Lung (tissue), 12 donors: ENCODE measurements around the gene PRSS2. TPM values are rescaled to one million over a fixed set of nuclear protein-coding genes. Genes with fewer than 3 reads are reported as not detected.
"Not testable (repeated sequence)": the region's sequence is repeated elsewhere in the genome, so short reads cannot be mapped to it uniquely, and the experiment has no call there.

Source experiments
- ATAC-seq: fragments of 200-7000 bp; cut with Tn5 transposase; one replicate; pipeline ENCODE4 v1.9.1; 2020; ENCODE audit warnings: moderate number of reproducible peaks; ENCODE audit not compliant: insufficient read depth, low FRiP score
- DNase-seq, 3 donors: peaks; one replicate each; pipeline ENCODE4 v3.0.0-alpha.2; 2013 to 2017
- H3K27ac ChIP-seq, 2 donors: one replicate each; pipeline ENCODE4 v1.5.1; 2013; ENCODE audit warnings: mild to moderate bottlenecking in 2 of 2, moderate library complexity in 2 of 2, control low read depth in 1 of 2, inconsistent platforms in 1 of 2, low read depth in 1 of 2, low read length in 1 of 2
- H3K27me3 ChIP-seq, 3 donors: one replicate each; pipeline ENCODE4 v1.5.1; 2013; ENCODE audit warnings: low read length in 2 of 3; ENCODE audit not compliant: control insufficient read depth in 3 of 3, insufficient read depth in 3 of 3
- H3K36me3 ChIP-seq, 4 donors: one replicate each; pipeline ENCODE4 v1.5.1; 2013; ENCODE audit warnings: low read length in 4 of 4, mild to moderate bottlenecking in 1 of 4, moderate library complexity in 1 of 4; ENCODE audit not compliant: control insufficient read depth in 4 of 4, insufficient read depth in 4 of 4
- H3K4me1 ChIP-seq, 5 donors: one replicate each; pipeline ENCODE4 v1.5.1; 2013; ENCODE audit warnings: low read length in 5 of 5, mild to moderate bottlenecking in 2 of 5, moderate library complexity in 1 of 5; ENCODE audit not compliant: control insufficient read depth in 5 of 5, insufficient read depth in 5 of 5
- H3K4me3 ChIP-seq: one replicate; pipeline ENCODE4 v1.5.1; 2013; ENCODE audit warnings: mild to moderate bottlenecking, control low read depth, moderate library complexity
- H3K9ac ChIP-seq, 2 donors: one replicate each; pipeline ENCODE4 v1.5.1; 2013; ENCODE audit warnings: low read length in 2 of 2, control low read depth in 1 of 2; ENCODE audit not compliant: insufficient read depth in 1 of 2
- H3K9me3 ChIP-seq, 4 donors: one replicate each; pipeline ENCODE4 v1.5.1; 2013; ENCODE audit warnings: low read length in 3 of 4, mild to moderate bottlenecking in 1 of 4, moderate library complexity in 1 of 4; ENCODE audit not compliant: control insufficient read depth in 4 of 4, insufficient read depth in 3 of 4
- WGBS, 2 donors: extraction: QIAGEN DNeasy Blood & Tissue Kit; methylation state at CpG; one replicate each; pipeline ENCODE4 v1.1.7; 2013; 5-methylcytosine and 5-hydroxymethylcytosine counted together
- polyA plus RNA-seq, 2 donors: library from polyadenylated mRNA; stranded (reverse); fragments of 200-250 nt; gene quantifications; one replicate each; pipeline ENCODE4 v1.2.1, GENCODE V29; 2013
- total RNA-seq, 2 donors: library from RNA; depleted of rRNA in 1 of 2; stranded (reverse); fragments of >200 nt in 1 of 2; gene quantifications; one replicate each; pipeline ENCODE4 v1.2.1, GENCODE V29; 2014 to 2021
- TF ChIP-seq, protein P1 (sequence below): IDR thresholded peaks from 2 replicates; pipeline ENCODE4 v1.5.1; 2012; ENCODE audit warnings: mild to moderate bottlenecking; ENCODE audit errors: control extremely low read depth, extremely low read depth
- donor health status: control.
- donor health status: control.
- donor health status: Bipolar disorder and iron deficiency.
- donor health status: healthy.
- donor health status: DM: yes; HTN: yes; CAD: no.

Gene PRSS2
- total and polyA plus RNA-seq, 4 donors = 0.35 to 47.9 (median 1.7) TPM; not detected in 1

DNA sequence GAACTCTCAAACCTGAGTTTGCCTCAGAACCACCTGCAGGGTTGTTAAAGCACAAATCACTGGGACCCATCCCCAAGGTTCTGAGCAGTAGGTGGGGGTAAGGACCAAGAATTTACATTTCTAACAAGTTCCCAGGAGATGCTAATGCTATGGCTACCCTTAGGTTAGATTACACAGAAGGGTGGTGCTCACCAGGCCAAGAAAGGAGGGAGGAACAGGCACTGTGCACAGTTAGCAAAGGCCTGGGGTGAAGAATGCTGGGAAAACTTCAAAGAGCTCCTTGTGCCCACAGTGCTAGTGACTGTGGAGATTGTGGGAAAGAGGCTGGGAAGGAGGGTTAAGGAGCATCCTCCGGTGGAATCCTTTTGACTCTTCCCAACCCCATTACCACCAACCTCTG, 8.7 kb upstream of the PRSS2 start:
- TF ChIP-seq, protein P1, sequence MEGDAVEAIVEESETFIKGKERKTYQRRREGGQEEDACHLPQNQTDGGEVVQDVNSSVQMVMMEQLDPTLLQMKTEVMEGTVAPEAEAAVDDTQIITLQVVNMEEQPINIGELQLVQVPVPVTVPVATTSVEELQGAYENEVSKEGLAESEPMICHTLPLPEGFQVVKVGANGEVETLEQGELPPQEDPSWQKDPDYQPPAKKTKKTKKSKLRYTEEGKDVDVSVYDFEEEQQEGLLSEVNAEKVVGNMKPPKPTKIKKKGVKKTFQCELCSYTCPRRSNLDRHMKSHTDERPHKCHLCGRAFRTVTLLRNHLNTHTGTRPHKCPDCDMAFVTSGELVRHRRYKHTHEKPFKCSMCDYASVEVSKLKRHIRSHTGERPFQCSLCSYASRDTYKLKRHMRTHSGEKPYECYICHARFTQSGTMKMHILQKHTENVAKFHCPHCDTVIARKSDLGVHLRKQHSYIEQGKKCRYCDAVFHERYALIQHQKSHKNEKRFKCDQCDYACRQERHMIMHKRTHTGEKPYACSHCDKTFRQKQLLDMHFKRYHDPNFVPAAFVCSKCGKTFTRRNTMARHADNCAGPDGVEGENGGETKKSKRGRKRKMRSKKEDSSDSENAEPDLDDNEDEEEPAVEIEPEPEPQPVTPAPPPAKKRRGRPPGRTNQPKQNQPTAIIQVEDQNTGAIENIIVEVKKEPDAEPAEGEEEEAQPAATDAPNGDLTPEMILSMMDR = no peak
- 97 to 100% methylated on average over 1 of the region's 1 CpG for WGBS, 2 donors

DNA sequence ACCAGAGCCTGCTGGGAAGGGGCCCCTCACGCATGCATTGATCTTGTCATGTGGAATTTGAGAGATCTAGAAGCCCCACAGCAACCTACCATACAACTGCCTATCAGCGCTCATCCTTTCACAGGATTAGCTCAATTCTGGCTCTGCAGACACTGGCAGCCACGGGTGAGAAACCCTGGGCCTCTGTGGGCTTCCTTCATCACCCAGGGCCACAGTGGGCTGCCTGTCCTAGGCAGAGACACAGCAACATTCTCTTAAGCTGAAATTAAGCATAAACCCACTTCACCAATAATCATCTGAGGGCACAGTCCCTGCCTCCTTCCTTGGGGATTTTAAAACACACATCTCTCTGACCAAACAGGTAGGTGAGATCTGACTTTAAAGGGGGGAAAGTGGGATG, 3.3 kb upstream of the PRSS2 start:
- H3K4me1 ChIP-seq = no peaks in the 10 kb centered on the region
- no peak for ATAC-seq
- H3K9me3 ChIP-seq = no peaks in the 10 kb centered on the region
- 67 to 72% methylated on average over 3 of the region's 3 CpGs for WGBS, 2 donors
- TF ChIP-seq, protein P1 = no peak
- H3K27me3 ChIP-seq = no peaks in the 10 kb centered on the region
- DNase-seq = no peak
- H3K36me3 ChIP-seq = no peaks in the 10 kb centered on the region
- H3K9ac ChIP-seq = no peak overlapping the region
- no peak overlapping the region for H3K27ac ChIP-seq
- no peak overlapping the region for H3K4me3 ChIP-seq

More for the DNA sequence above, 8.7 kb upstream of the PRSS2 start:
- Histone ChIP-seq H3K27ac (no peak overlapping the region), H3K27me3 (no peaks in the 10 kb centered on the region), H3K36me3 (no peaks in the 10 kb centered on the region), H3K9ac (no peak overlapping the region), H3K9me3 (no peaks in the 10 kb centered on the region), H3K4me3 (no peak overlapping the region), H3K4me1 (no peaks in the 10 kb centered on the region)
- ATAC-seq (no peak), DNase-seq (no peak)

DNA sequence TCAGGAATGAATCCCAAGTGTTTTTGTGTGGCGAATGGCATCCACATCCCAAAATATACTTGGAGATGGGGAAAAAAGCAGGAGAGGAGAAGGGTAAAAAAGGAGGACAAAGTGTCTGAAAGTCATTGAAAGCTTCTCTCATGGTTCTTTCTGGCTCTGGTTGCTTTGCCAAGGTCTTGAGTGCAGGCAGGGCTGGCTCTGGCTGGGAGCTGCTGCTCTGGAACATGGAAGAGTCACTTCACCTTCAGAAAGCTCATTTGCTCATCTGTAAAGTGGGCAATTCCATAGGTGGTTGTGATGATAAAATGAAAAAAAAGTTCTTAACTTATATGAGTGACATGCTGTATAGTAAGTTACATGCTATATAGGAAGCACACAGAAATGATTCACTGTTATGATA, 2.9 kb upstream of the PRSS2 start:
- TF ChIP-seq, protein P1 = no peak
- no peak for ATAC-seq

DNA sequence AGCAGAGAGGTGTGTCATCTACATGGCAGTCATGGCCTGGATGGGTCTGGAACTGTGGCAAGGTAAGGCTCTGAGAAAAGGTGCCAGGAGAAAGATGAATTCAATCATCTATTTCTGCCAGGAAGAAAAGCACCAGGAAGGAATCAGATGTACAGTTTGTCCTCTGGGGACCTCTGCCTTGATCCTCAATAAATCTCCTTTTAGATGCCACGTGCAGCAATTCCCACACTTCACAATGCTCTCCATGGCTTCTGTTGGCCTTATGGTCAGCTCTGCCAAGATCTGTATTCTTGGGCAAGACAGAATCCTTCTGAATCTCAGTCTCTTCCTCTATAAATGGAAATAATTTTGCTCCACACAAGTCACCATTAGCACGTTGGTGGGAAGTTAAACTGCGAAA, 1.9 kb upstream of the PRSS2 start:
- ATAC-seq, H3K9me3 ChIP-seq, H3K4me3 ChIP-seq, H3K27me3 ChIP-seq, H3K36me3 ChIP-seq, DNase-seq, H3K27ac ChIP-seq, H3K4me1 ChIP-seq, H3K9ac ChIP-seq: not testable (repeated sequence)
- 70 to 84% methylated on average over 3 of the region's 3 CpGs for WGBS, 2 donors

More for the DNA sequence above, 2.9 kb upstream of the PRSS2 start:
- Histone ChIP-seq H3K4me1 (no peaks in the 10 kb centered on the region), H3K36me3 (no peaks in the 10 kb centered on the region), H3K4me3 (no peak overlapping the region), H3K9ac (no peak overlapping the region), H3K27me3 (no peaks in the 10 kb centered on the region), H3K9me3 (no peaks in the 10 kb centered on the region), H3K27ac (no peak overlapping the region)
- DNase-seq = no peak
- 77 to 85% methylated on average over 1 of the region's 1 CpG for WGBS, 2 donors
